ENCODE data around the gene POU4F3. TPM values are rescaled to one million over a fixed set of nuclear protein-coding genes. Genes with fewer than 3 reads are reported as not detected.

The POU4F3 gene
- total and polyA plus RNA-seq, 8 donors, result not detected

DNA sequence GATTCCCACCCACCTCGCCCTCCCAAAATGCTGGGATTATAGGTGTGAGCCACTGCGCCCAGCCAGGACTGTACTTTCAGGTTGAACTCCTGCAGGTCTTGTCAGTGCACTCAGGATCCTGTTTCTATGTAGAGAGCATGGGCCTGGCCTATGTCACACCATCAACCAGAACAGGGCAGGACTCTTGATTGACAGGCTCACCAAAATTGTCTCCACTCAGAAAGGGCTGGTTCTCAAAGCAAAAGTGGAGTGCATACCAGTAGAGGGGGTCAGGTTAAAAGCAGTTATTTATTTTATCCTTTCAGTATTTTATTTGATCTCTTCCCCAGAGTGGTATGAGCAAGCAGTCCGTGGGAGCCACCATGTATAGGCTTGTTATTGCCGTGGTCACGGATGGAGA, 27.4 kb upstream of the POU4F3 start:
- Histone ChIP-seq H3K9me3 (no peaks in the 10 kb centered on the region), H3K4me1 (no peaks in the 10 kb centered on the region), H3K36me3 (no peaks in the 10 kb centered on the region), H3K4me3 (no peak overlapping the region), H3K27ac (no peak overlapping the region), H3K27me3 (no peaks in the 10 kb centered on the region)
- FAIRE-seq (no peak), DNase-seq (no peak), ATAC-seq (no peak)
- WGBS, 2 donors, result 80 to 90% methylated on average over 5 of the region's 5 CpGs
- TF ChIP-seq, protein P1, sequence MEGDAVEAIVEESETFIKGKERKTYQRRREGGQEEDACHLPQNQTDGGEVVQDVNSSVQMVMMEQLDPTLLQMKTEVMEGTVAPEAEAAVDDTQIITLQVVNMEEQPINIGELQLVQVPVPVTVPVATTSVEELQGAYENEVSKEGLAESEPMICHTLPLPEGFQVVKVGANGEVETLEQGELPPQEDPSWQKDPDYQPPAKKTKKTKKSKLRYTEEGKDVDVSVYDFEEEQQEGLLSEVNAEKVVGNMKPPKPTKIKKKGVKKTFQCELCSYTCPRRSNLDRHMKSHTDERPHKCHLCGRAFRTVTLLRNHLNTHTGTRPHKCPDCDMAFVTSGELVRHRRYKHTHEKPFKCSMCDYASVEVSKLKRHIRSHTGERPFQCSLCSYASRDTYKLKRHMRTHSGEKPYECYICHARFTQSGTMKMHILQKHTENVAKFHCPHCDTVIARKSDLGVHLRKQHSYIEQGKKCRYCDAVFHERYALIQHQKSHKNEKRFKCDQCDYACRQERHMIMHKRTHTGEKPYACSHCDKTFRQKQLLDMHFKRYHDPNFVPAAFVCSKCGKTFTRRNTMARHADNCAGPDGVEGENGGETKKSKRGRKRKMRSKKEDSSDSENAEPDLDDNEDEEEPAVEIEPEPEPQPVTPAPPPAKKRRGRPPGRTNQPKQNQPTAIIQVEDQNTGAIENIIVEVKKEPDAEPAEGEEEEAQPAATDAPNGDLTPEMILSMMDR (IDR thresholded peaks at IDR 0.05), result no peak
- intact Hi-C loops (cut with DNase I), result no loop called here

DNA sequence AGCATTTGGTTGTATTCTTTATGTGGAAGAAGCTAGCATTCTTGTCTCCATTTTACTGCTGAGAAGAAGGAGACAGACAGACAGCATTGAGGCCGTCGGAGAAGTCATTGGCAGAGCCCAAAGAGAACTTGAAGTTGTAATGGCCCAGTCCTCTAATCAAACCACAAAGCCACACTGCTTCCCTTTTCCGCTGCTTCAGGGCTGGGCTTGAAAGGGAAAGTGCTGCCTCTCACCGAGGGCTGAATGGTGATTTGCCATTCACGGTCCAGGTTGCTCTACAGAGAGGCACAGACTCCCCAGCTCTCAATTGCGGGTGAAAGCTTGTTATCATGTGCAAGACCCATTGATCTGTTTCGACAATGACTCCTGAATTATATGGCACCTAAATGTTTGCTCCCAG, 25.6 kb upstream of the POU4F3 start:
- Histone ChIP-seq H3K36me3 (no peaks in the 10 kb centered on the region), H3K4me3 (no peak overlapping the region), H3K4me1 (no peaks in the 10 kb centered on the region), H3K9me3 (no peaks in the 10 kb centered on the region), H3K27me3 (no peaks in the 10 kb centered on the region), H3K27ac (no peak overlapping the region)
- WGBS, 2 donors, result 41 to 52% methylated on average over 7 of the region's 7 CpGs
- DNase-seq (no peak), FAIRE-seq (no peak), ATAC-seq (no peak)
- TF ChIP-seq, protein P1 (IDR thresholded peaks at IDR 0.05), result no peak
- intact Hi-C loops (cut with DNase I), result no loop called here

DNA sequence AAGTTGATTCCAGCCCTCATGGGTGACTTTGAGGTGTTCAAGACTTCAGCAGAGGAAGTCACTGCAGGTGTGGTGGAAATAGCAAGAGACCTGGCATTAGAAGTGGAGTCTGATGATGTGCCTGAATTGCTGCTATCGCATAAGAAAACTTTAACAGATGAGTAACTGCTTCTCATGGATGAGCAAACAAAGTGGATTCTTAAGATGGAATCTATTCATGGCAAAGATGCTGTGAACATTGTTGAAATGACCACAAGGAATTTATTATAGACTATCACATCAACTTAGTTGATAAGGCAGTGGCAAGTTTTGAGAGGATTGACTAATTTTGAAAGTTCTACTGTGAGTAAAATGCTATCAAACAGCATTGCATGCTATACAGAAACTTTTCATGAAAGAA, 17.1 kb upstream of the POU4F3 start:
- Histone ChIP-seq H3K4me3 (no peak overlapping the region), H3K9me3 (no peaks in the 10 kb centered on the region), H3K4me1 (no peaks in the 10 kb centered on the region), H3K36me3 (no peaks in the 10 kb centered on the region), H3K27ac (no peak overlapping the region), H3K27me3 (no peaks in the 10 kb centered on the region)
- FAIRE-seq (no peak), ATAC-seq (no peak), DNase-seq (no peak)
- TF ChIP-seq, protein P1 (IDR thresholded peaks at IDR 0.05), result no peak
- intact Hi-C loops (cut with DNase I), result no loop called here
- WGBS, 2 donors, result 89 to 90% methylated on average over 1 of the region's 1 CpG

DNA sequence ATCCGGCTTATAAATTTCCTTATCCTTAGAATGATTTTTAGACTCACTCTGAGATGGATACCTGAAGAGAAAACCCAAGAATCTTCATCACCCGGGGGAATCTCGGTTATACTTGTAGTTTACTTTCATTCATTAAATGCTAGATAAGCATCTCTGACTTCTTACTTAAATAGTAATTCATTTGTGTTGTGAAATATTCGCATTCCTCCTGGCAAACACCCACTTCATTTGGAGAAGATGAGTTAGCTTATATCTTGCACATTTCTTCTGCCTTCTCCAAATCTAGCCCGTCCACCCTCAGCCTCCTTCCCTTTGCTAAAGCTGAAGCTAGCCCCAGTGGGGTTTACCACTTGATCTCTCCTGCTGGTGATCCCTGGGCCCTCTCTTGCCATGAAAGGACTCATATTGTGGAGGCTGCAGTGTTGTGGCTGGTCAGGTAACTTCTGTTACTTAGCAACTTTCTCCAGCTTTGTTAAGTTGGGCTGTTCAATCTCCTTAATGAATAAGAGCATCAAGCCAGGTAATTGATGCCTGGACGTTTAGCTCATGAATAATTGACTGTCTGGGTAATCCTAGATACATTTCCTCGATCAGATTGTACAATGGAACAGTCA, 11.3 kb upstream of the POU4F3 start:
- no peak for DNase-seq
- intact Hi-C loops (cut with DNase I), result no loop called here
- Histone ChIP-seq H3K36me3 (no peaks in the 10 kb centered on the region), H3K27me3 (no peaks in the 10 kb centered on the region), H3K4me1 (no peaks in the 10 kb centered on the region), H3K27ac (no peak overlapping the region), H3K9me3 (no peaks in the 10 kb centered on the region), H3K4me3 (no peak overlapping the region)
- TF ChIP-seq, protein P1 (IDR thresholded peaks at IDR 0.05), result no peak
- ATAC-seq, result no peak
- no peak for FAIRE-seq
- WGBS, 2 donors, result 43 to 55% methylated on average over 7 of the region's 7 CpGs

DNA sequence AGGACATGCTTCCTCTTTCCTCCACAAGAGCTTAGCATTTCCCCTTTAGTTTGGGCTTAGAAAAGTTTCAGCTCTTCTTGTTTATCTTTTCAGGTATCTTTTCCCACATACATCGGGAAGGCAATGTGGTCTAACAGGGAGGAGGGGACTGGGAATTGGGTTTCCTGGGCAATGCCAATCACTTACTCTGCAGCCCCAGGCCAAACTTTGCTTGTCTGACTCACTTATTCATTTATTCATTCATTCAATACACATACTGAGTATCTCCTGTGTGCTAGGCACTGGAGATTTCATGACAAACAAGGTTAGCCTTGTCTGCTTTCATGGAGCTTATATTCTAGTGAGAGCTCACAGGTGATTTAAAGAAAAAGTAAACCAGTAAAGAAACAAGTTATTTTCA, 10.7 kb upstream of the POU4F3 start:
- Histone ChIP-seq H3K36me3 (no peaks in the 10 kb centered on the region), H3K9me3 (no peaks in the 10 kb centered on the region), H3K27me3 (no peaks in the 10 kb centered on the region), H3K4me1 (no peaks in the 10 kb centered on the region), H3K27ac (no peak overlapping the region), H3K4me3 (no peak overlapping the region)
- no peak for DNase-seq
- WGBS, 2 donors, result 22 to 26% methylated on average over 1 of the region's 1 CpG
- intact Hi-C loops (cut with DNase I), result no loop called here
- TF ChIP-seq, protein P1 (IDR thresholded peaks at IDR 0.05), result no peak
- no peak for FAIRE-seq
- no peak for ATAC-seq
